H1 (cell line): Measurements from ENCODE around the gene AGPAT4. TPM values are rescaled to one million over a fixed set of nuclear protein-coding genes. Genes with fewer than 3 reads are reported as not detected.

Experiments
- BCL11A ChIP-seq, 2 experiments: IDR thresholded peaks; one replicate each; pipeline ENCODE4 v1.6.1; 2011; ENCODE audit warnings: low read depth in 2 of 2, low read length in 2 of 2, mild to moderate bottlenecking in 2 of 2
- CHD7 ChIP-seq: fragments of 300-600 bp; sonication (generic); IDR thresholded peaks from 2 replicates; pipeline ENCODE4 v1.7.1; 2012; ENCODE audit warnings: low read length, moderate library complexity, mild to moderate bottlenecking, inconsistent platforms; ENCODE audit not compliant: insufficient replicate concordance
- POU5F1 ChIP-seq: IDR thresholded peaks from 2 replicates; pipeline ENCODE4 v1.6.1; 2011; ENCODE audit warnings: low read depth, mild to moderate bottlenecking, low read length, moderate library complexity
- RFX5 ChIP-seq: IDR thresholded peaks from 2 replicates; pipeline ENCODE4 v1.6.1; 2011; ENCODE audit warnings: low read depth, low read length, improper control_type of control experiment, borderline replicate concordance
- SIX5 ChIP-seq: IDR thresholded peaks from 2 replicates; pipeline ENCODE4 v1.6.1; 2011; ENCODE audit warnings: mild to moderate bottlenecking, low read depth, low read length
- TAF7 ChIP-seq: optimal IDR thresholded peaks from 2 replicates; pipeline ENCODE3; 2011; ENCODE audit warnings: low read depth, mild to moderate bottlenecking, inconsistent platforms, low read length, moderate library complexity, borderline replicate concordance
- TEAD4 ChIP-seq: IDR thresholded peaks from 2 replicates; pipeline ENCODE4 v1.6.1; 2012; ENCODE audit warnings: low read depth, low read length, inconsistent platforms, mixed read lengths
- polyA plus RNA-seq, 7 experiments: library from polyadenylated mRNA; depleted of rRNA in 3 of 7; stranded (reverse) in 5 of 7; unstranded in 2 of 7; fragments of >200 nt in 5 of 7; fragments of 200-250 nt in 2 of 7; gene quantifications; 1 replicate in 5 of 7; 2 replicates in 1 of 7; 4 replicates in 1 of 7; pipeline versions ENCODE4 v1.2.1 to v1.2.3, GENCODE V29; 2011 to 2013; ENCODE audit warnings: missing spikeins in 2 of 7, mixed read lengths in 2 of 7
- total RNA-seq: library from RNA; stranded (reverse); fragmentation: NEBNext Ultra II Directional; extraction: Animal tissue kit (Norgen Biotek cat#: 25700); gene quantifications from 2 replicates; pipeline ENCODE4 v1.2.1, GENCODE V29; 2021

The AGPAT4 gene
- total and polyA plus RNA-seq, 2 of the 8 experiments (the other 6 are each of a cell fraction or from before 2014, with no cell fraction given) = 13.5 to 23.8 TPM

- no peak for TF ChIP-seq CHD7
- no peak for TF ChIP-seq POU5F1
- no peak for TF ChIP-seq BCL11A (IDR thresholded peaks at IDR 0.05; ENCODE audit: low read depth in 2 of 2, low read length in 2 of 2)
- no peak for TF ChIP-seq RFX5
- TF ChIP-seq TAF7 = no peak
- TF ChIP-seq TEAD4 = no peak
- TF ChIP-seq SIX5 = no peak
Observed at GRCh38 chr6:161142957-161143296, 130.9 kb downstream of the AGPAT4 start (continued).
